ENCODE results near the gene ZDHHC22. TPM values are rescaled to one million over a fixed set of nuclear protein-coding genes. Genes with fewer than 3 reads are reported as not detected.
"Not testable (repeated sequence)": the region's sequence is repeated elsewhere in the genome, so short reads cannot be mapped to it uniquely, and the experiment has no call there.

ZDHHC22 gene
- total RNA-seq, 1 experiment from 2014 or later = 11.3 TPM

- Mint-ChIP-seq H3K4me3 (no peak overlapping the region), H3K9me3 (peaks cover 3 to 8% of the 10 kb centered on the region in 2 experiments; a peak in 4 of 5 replicates), H3K27ac (no peak overlapping the region), H3K27me3 (ENCODE audit: low read depth) (peaks cover 3% of the 10 kb centered on the region; the same call in 1 of the 2 replicates), H3K4me1 (peaks cover 1 to 4% of the 10 kb centered on the region in 2 experiments; a peak in 1 of 4 replicates), H3K36me3 (ENCODE audit: insufficient read depth in 1 of 3, low read depth in 3 of 3) (peaks cover 0 to 3% (median 0%) of the 10 kb centered on the region in 3 experiments; a peak in 1 of 7 replicates)
- Histone ChIP-seq H4K8ac (replicated peaks; ENCODE audit: insufficient read length, low read depth, low read length) (no peak overlapping the region), H3K4ac (ENCODE audit: low read depth, low read length) (no peak overlapping the region), H2BK20ac (ENCODE audit: low read depth, low read length, poor library complexity, severe bottlenecking) (no peak overlapping the region), H3K23me2 (ENCODE audit: insufficient read length, low read depth, low read length, poor library complexity, severe bottlenecking) (no peaks in the 10 kb centered on the region), H3K79me1 (ENCODE audit: insufficient read depth, low read depth, low read length, poor library complexity, severe bottlenecking) (no peaks in the 10 kb centered on the region), H4K20me1 (ENCODE audit: control insufficient read depth, insufficient read depth, insufficient read length) (no peaks in the 10 kb centered on the region), H3K9ac (ENCODE audit: extremely low read depth, insufficient read length, low read length) (no peak overlapping the region), H2BK120ac (ENCODE audit: low read depth, low read length, poor library complexity, severe bottlenecking) (no peak overlapping the region), H2BK15ac (ENCODE audit: low read depth, low read length) (no peak overlapping the region), H3K9me3 (ENCODE audit: control insufficient read depth, low read depth, low read length) (no peaks in the 10 kb centered on the region), H3T11ph (ENCODE audit: low read length) (no peak overlapping the region), H3K4me1 (ENCODE audit: insufficient read depth, low read length) (peaks cover 5% of the 10 kb centered on the region), H3K4me2 (ENCODE audit: insufficient read depth, insufficient read length, low read length) (no peak overlapping the region), H2AFZ (ENCODE audit: low read length) (no peak overlapping the region), H2BK12ac (ENCODE audit: insufficient read length, low read depth, low read length) (no peak overlapping the region), H4K91ac (ENCODE audit: insufficient read length, low read depth, low read length) (no peak overlapping the region), H2AK5ac (ENCODE audit: insufficient read length, low read length) (no peak overlapping the region), H3K27me3 (ENCODE audit: insufficient read depth, low read length) (no peaks in the 10 kb centered on the region), H3K27ac (ENCODE audit: insufficient read length, low read depth, low read length) (no peak overlapping the region), H3K14ac (ENCODE audit: insufficient read depth, low read length) (no peak overlapping the region), H2BK5ac (ENCODE audit: insufficient read length, low read length) (no peak overlapping the region), H3K79me2 (ENCODE audit: insufficient read depth, low read length) (no peaks in the 10 kb centered on the region), H3K56ac (ENCODE audit: insufficient read length, low read depth, low read length) (no peak overlapping the region), H3K23ac (ENCODE audit: insufficient read length, low read depth, low read length) (no peak overlapping the region), H4K5ac (ENCODE audit: insufficient read length, low read depth, low read length) (no peak overlapping the region), H3K18ac (ENCODE audit: insufficient read length, low read depth, low read length) (no peak overlapping the region)
- TF ChIP-seq CTCF (conservative IDR thresholded peaks at IDR 0.05) = no peak
- no peak for DNase-seq
- WGBS (ENCODE audit: extremely low coverage, insufficient read length, low lambda C conversion rate) = no CpG with 5 or more reads among the region's 3 CpGs
These were observed 34.3 kb upstream of the ZDHHC22 start for GRCh38 chr14:77175843-77176242.

GRCh38 chr14:77173911-77174617, 32.5 kb upstream of the ZDHHC22 start:
- H2AFZ ChIP-seq (ENCODE audit: low read length); H3K4me3 Mint-ChIP-seq; H3K79me2 ChIP-seq (ENCODE audit: insufficient read depth, low read length); H3K27me3 ChIP-seq (ENCODE audit: insufficient read depth, low read length); H3K36me3 Mint-ChIP-seq (ENCODE audit: insufficient read depth in 1 of 3, low read depth in 3 of 3); H2BK120ac ChIP-seq (ENCODE audit: low read depth, low read length, poor library complexity, severe bottlenecking); H4K20me1 ChIP-seq (ENCODE audit: control insufficient read depth, insufficient read depth, insufficient read length); H3K23ac ChIP-seq (ENCODE audit: insufficient read length, low read depth, low read length); H3K4ac ChIP-seq (ENCODE audit: low read depth, low read length); H3K27ac Mint-ChIP-seq; H3K4me1 ChIP-seq (ENCODE audit: insufficient read depth, low read length); DNase-seq; H2BK12ac ChIP-seq (ENCODE audit: insufficient read length, low read depth, low read length); H3K23me2 ChIP-seq (ENCODE audit: insufficient read length, low read depth, low read length, poor library complexity, severe bottlenecking); H3K4me1 Mint-ChIP-seq; H3K9ac ChIP-seq (ENCODE audit: extremely low read depth, insufficient read length, low read length); H3K4me2 ChIP-seq (ENCODE audit: insufficient read depth, insufficient read length, low read length); H2BK15ac ChIP-seq (ENCODE audit: low read depth, low read length); H4K8ac ChIP-seq (replicated peaks; ENCODE audit: insufficient read length, low read depth, low read length); H2AK5ac ChIP-seq (ENCODE audit: insufficient read length, low read length); H3K9me3 ChIP-seq (ENCODE audit: control insufficient read depth, low read depth, low read length); H3K27ac ChIP-seq (ENCODE audit: insufficient read length, low read depth, low read length); H2BK20ac ChIP-seq (ENCODE audit: low read depth, low read length, poor library complexity, severe bottlenecking); H3K79me1 ChIP-seq (ENCODE audit: insufficient read depth, low read depth, low read length, poor library complexity, severe bottlenecking); H4K91ac ChIP-seq (ENCODE audit: insufficient read length, low read depth, low read length); H4K5ac ChIP-seq (ENCODE audit: insufficient read length, low read depth, low read length); H3T11ph ChIP-seq (ENCODE audit: low read length); H3K18ac ChIP-seq (ENCODE audit: insufficient read length, low read depth, low read length); H3K56ac ChIP-seq (ENCODE audit: insufficient read length, low read depth, low read length); H2BK5ac ChIP-seq (ENCODE audit: insufficient read length, low read length); H3K14ac ChIP-seq (ENCODE audit: insufficient read depth, low read length); H3K27me3 Mint-ChIP-seq (ENCODE audit: low read depth): not testable (repeated sequence)
- peaks cover 14 to 22% of the 10 kb centered on the region in 2 experiments for H3K9me3 Mint-ChIP-seq
- WGBS (ENCODE audit: extremely low coverage, insufficient read length, low lambda C conversion rate) = no CpG with 5 or more reads among the region's 9 CpGs

All from H9 (cell line).